D721Med (cell line): ENCODE measurements around the gene BCR.

Experiments
- DNase-seq: peaks from one replicate; pipeline ENCODE4 v3.0.0; 2011; ENCODE audit warnings: low spot score; ENCODE audit not compliant: insufficient read length
- FAIRE-seq: peaks from 2 replicates; lab custom pipeline; 2011; peaks lifted over from hg19 to GRCh38; lab: Jason Lieb, UNC
- CTCF ChIP-seq: IDR thresholded peaks from 2 replicates; pipeline ENCODE4 v1.5.1; 2012; ENCODE audit warnings: mild to moderate bottlenecking, control low read depth; ENCODE audit not compliant: insufficient read depth; ENCODE audit errors: missing control alignments

BCR gene

GRCh38 chr22:23151827-23152226 is 28.5 kb upstream of the BCR start:
- DNase-seq (no peak), FAIRE-seq (no peak)
- TF ChIP-seq CTCF = no peak

- FAIRE-seq = no peak
Measured at GRCh38 chr22:23152238-23153114, 27.8 kb upstream of the BCR start.

GRCh38 chr22:23153994-23154393 is 26.3 kb upstream of the BCR start:
- TF ChIP-seq CTCF = no peak
- FAIRE-seq (no peak), DNase-seq (no peak)

More at GRCh38 chr22:23152238-23153114, 27.8 kb upstream of the BCR start:
- DNase-seq = no peak
- no peak for TF ChIP-seq CTCF

- DNase-seq (no peak), FAIRE-seq (no peak)
- no peak for TF ChIP-seq CTCF
Measured at GRCh38 chr22:23154461-23154860, 25.8 kb upstream of the BCR start.

- FAIRE-seq = no peak
- DNase-seq = no peak
- TF ChIP-seq CTCF = no peak
Measured at GRCh38 chr22:23155143-23155542, 25.2 kb upstream of the BCR start.

- no peak for TF ChIP-seq CTCF
- no peak for FAIRE-seq
- no peak for DNase-seq
Measured at GRCh38 chr22:23155831-23156230, 24.5 kb upstream of the BCR start.

- DNase-seq (no peak), FAIRE-seq (no peak)
- no peak for TF ChIP-seq CTCF
Measured at GRCh38 chr22:23156286-23156685, 24.0 kb upstream of the BCR start.
